Lung microvascular endothelial cell (primary cell): ENCODE data around the gene HERC2. TPM values are rescaled to one million over a fixed set of nuclear protein-coding genes. Genes with fewer than 3 reads are reported as not detected.
"Not testable (repeated sequence)": the region's sequence is repeated elsewhere in the genome, so short reads cannot be mapped to it uniquely, and the experiment has no call there.

Experiments used
- DNase-seq, 2 donors: peaks; one replicate each; pipeline versions ENCODE4 v3.0.0 to v3.0.0-alpha.2; 2010; ENCODE audit warnings: low read depth in 2 of 2
- total RNA-seq: library from RNA; depleted of rRNA; stranded (reverse); fragments of >200 nt; gene quantifications from 2 replicates; pipeline ENCODE4 v1.2.1, GENCODE V29; 2014

The HERC2 gene
- total RNA-seq, 1 donor from 2014 or later, result 48.6 TPM

DNA sequence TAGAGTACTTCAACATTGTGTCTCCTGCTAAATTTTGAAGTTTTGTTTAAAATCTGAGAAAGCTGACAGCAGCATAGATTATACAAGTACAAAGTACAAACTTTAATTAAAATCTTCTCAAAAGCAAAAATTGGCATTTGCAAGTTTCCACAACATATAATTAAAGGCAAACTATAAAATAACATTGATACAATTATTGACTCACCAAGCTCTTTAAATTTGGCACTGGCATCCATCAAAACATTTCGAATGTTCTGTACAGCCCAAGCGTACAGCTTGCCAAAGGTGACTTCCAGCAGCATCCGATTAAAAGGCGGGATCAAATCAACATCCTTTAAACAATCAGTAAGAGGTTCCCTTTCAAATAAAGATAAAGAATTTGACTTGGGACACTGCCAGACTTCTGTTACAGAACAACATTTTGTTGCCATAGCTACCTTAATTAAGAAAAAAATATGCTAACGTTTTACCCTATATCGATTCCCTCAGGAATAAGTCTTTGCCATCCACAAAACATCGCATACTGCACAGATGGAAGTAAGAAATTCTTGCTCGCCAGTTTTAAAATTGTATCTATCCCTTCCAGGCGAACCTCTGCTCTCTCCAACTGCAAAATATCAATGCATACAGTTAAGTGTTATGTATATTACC lies 92.9 kb downstream of the HERC2 start:
- DNase-seq, result peak; percentile 50 to 89

DNA sequence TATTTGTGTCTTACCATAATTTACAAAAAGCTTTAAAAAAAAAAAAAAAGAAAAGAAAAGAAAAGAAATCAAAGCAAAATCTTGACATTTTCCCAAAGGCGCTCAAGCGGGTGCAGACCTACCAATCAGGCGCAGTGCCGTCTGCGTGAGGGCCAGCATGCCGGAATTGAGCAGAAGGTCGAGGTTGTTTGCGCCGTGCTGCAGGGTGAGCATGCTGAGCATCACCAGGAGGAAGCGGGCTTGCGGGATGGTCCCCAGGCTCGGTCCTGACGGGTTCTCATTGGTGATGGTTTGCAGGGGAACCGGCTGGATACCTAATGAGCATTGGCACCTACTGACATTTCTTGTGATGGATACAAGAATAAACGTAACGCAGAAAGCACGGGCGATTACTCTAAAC lies 93.9 kb downstream of the HERC2 start:
- DNase-seq, result no peak

DNA sequence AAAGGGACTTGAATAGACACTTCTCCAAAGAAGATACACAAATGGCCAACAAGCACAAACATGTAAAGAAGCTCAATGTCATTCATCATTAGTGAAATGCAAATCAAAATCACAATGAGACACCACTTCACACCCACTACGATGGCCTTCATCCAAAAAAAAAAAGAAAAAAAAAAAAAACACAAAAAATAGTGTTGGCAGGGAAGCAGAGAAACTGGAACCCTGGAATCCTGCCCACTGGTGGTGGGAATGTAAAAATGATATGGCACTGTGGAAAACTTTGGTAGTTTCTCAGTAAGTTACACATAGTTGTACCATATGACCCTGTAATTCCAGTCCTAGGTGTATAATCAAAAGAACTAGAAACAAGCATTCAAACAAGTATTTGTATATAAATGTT lies 94.7 kb downstream of the HERC2 start:
- peak; percentile 28 to 90 for DNase-seq

DNA sequence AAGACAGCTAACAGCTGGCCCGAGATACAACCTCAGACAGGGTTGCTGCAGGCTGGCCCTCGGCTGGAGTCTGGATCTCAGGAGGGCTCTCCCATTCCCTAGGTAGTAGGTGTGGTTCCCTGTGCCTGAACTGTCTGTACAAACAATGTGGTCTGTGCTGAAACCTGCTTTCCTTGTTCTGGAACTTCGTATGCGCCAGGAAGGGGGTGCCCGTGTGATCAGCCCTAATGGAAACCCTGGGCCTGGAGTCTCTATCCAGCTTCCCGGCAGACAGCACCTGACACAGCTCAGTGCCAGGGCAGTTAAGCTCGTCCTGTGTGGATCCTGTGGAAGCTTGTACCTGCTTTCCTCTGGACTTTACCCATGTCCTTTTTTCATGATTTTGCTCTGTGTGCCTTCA lies 99.4 kb downstream of the HERC2 start:
- DNase-seq, result peak in 1 of 2 donors; percentile 78

DNA sequence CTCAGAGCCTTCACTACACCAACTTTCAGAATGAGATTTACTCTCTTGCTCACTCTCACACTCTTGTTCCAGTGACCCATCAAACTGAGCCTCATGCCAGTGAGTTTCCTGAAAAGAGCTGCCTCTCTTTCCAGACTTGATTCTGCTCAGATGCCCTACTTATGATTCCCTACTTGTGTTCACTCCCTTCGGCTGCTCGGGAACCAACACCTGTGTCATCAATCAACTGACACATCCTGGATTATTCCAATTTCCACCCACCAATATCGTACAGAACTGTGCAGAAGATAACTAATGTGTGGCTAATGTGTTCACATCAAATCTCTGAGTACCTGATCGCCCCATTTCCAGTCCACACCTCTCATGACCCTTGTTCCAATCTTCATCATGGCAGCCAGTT lies 100.3 kb downstream of the HERC2 start:
- DNase-seq, result not testable (repeated sequence)

DNA sequence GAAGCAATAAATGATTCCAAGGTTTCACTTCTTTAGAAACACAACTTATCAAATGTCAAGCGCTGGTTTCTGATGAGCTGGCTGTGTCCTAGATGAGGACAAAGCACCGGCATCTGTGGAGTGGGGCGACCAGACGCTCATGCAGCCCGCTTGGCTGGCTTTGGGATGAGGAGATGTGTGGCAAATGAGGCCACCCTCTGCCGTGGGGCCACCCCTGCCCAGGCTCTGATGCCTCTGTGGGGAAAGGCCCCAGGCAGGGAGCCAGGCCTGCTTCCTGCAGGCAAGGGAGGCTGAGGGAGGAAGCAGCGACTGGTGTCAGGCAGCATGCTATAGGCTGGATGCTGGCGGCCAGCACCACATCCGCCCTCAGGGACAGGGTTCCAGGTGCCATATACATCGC lies 102.9 kb downstream of the HERC2 start:
- DNase-seq, result no peak

DNA sequence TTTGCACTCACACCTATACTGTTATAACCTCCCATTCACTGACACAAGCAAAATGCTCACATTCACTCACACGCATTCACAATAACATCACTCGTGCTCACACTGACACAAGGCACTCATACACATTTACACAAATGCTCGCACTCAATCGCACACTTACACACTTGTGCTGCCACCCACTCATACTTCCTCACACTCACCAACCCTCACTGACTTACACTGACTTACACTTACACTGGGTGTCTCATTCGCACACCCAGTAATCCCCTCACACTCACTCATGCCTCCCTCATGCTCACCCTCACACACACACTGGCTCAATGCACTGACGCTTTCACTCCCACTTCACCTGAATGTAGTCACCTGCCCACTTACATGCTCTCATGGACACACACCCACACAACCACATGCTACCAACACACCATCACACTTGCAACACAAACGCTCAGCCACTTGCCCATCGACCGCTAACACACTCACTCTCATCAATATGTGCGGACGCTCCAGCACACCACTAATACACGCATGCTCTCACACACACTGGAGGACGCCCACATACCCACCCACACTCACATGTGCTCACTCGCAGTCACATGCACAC lies 104.9 kb downstream of the HERC2 start:
- not testable (repeated sequence) for DNase-seq

DNA sequence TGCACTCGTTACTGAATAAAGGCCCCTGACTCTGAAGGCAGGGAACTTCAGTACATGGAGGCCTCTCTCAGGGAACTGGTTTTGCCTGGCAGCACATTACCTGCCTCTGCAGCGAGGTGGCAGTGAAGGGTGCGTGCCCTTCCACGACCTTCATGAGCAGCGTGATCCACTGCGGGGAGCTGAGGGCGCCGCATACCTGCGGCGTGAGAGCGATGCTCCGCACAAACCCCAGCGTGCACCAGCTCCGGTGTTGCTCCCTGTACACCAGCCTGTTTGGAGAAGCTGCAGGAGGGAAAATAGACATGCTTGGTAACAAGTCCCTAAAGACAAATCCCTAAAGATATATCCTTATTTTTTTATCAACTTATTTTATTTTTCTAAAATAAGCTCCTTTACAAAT lies 106.5 kb downstream of the HERC2 start:
- not testable (repeated sequence) for DNase-seq

DNA sequence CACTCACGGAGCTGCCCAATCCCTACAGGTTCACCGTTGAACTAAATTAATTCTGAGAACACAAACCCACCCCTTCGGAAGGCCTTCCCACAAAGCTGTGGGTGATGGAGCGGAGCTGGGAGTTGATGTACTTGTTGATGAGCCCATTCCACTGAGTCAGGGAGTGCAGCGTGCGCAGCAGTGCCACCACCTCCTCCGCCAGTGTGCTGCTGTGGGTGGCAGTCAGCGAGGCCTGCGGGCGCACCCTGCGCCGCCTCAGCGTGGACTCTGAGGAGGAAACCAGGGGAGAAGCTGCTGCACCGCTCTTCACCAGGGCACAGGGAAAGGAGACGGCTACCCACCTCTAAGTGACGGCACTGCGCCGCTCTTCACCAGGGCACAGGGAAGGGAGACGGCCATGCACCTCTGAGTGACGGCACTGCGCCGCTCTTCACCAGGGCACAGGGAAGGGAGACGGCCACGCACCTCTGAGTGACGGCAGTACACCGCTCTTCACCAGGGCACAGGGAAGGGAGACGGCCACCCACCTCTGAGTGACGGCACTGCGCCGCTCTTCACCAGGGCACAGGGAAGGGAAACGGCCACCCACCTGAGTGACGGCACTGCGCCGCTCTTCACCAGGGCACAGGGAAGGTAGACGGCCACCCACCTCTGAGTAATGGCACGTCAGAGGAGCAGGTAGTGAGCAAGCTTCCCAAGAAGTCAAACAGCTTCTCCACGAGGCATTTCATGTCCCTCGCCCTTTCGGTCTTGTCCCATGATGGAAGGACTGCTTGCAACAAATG lies 107.8 kb downstream of the HERC2 start:
- DNase-seq, result not testable (repeated sequence)

DNA sequence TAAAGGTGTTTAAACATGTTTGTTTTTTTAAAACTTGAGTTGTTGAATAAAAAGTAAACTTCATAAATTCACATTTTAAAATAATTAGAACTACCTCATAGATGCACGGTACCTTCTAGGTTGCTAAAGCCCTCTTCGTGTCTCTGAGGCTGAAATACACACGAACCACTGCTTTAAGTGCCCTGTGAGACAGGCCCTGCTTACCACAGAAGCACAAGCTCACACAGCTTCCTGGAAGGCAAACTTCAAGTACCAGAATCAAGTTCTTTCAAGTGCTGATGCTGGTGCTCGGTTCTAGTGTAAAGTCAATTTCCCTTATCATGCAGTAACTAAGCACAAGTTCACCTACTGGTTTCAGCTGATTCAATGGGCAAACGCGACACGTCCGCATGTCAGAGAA lies 108.6 kb downstream of the HERC2 start:
- not testable (repeated sequence) for DNase-seq

DNA sequence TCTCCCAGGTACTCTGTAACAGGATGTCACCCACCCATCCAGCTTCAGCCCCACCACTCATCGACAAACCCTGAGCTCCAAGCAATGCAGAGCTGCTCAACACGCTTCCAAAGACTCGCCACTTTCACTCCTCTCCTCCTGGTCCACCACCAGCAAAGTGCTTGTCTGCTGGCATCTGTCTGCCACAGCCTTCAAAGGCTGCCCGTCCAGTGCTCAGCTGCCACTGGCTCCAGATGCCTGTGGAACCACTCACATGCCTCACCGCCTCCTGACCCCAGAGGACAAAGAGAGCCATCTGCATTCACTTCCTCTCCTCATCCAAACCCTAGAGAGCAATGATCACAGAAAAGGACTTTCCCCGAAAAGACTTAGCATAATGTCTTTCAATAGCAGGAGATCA lies 113.4 kb downstream of the HERC2 start:
- DNase-seq, result no peak

DNA sequence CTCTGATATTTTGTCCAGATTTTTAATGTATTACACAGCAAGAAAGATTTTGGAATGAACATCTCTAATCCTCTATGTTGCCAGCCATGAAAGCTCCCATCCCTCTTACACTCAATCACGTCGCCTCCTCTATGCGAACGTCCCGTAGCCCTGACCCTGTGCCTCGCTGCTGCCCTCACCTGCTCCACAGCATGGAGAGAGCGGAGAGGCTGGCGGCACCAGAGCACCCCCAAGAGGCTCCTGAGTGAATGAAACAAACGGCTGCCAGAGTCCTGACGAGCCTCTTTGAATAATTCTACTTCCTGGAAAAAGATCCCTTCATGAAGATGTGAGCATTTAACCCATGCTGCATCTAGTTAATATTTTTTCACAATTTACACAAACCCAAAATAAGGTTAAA lies 116.3 kb downstream of the HERC2 start:
- DNase-seq, result not testable (repeated sequence)

DNA sequence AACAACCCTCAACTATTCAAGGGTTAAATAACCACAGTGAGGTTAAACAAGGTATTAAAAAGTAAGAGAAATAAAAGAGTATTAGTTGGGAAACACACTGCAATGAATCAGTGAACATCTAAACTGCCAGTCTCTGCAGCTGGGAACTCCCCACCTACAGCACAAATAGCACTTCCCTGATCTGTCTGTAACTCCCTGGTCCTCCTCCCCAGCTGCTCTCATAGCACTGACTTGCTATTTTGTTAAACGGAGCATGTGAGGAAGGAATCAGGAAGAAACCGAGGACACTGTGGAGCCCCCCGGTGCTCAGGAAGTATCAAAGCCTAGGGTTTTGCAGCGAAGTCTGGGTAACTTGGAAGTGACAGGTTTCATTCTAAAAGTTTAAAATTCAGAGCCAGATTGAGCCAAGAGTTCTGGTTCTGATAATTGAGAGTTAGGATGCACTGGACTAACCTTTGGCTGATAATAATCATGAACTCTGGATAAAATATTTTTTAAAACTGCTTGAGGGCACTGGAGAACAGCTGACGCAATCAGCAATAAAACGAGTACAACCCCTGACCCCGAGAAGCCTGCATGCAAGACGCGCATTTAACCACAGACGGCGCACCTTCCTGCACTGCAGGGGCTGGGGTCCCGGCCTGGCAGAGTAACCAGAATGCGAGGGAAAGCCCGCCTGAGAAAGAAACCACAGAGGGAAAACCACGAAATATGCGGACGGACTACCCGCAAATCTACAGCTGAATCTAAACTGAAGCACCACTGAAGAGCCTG lies 118.7 kb downstream of the HERC2 start:
- not testable (repeated sequence) for DNase-seq

DNA sequence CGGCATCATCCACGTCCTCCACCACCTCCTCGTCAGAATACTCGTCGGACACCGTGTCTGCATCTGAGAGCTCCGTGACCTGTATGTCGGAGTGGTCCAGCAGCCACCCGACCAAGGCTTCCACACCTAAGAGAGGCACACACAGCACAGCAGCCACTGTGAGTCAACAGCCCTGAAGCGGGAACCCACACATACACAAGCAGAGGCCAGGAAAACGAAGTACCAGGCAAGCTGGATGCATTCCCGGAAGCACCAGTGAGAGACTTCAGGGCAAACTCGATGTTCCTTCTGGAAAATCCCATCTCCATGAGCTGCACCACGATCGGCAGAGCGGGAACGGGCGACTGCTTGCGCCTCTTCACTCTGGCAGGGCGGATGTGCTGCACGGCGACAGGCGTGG lies 119.9 kb downstream of the HERC2 start:
- not testable (repeated sequence) for DNase-seq

DNA sequence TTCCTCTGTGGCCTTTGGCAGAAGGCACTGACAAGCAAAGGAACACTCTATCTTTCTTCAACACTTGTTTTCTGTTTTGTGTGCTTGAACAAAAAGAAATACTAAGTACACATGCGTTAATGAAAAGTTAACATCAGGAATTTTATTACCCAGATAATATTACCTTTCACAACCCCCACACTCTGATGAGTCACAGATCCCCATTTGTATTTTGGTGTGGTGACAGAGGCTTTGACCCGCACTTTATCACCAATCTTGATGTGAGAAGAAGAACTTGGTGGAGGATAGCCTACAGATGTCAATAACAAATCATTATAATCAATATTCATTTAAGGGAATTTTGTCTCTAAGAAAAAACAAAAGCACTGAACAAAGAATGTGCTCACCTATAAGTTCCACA lies 123.8 kb downstream of the HERC2 start:
- DNase-seq, result not testable (repeated sequence)

DNA sequence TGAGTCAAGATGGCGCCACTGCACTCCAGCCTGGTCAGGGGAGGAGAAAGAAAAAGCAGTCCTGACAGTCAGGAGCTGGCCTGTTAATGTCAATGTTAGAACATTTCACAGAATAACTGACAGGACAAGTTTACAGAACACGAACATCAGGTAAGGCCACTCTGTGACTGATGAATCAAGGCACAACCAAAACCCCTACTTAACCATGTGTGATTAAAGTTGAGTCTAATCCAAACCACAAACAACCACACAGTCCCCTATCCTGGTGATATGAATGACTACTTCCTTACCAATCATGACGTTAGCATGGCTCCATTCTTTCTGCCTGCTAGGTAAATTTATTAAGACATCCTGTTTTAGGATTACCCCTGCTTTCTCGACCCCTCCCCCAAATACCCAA lies 124.3 kb downstream of the HERC2 start:
- DNase-seq, result not testable (repeated sequence)

DNA sequence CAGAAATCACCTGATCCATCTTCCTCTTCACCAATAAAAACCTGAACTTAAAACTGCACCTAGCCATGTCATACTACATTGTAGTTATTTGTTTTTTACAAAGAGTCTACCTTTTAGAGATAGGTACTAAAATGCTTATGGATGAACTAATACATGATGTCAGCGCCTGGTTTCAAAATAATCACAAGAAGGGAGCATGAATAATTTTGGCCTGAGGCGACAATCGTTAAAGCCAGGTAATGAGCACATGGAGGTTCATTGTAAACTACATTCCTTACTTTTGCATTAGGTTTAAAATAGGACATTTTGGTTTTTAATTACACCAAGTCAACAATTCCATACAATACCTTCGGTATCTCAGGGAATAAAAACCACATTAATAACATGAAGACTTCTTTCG lies 125.4 kb downstream of the HERC2 start:
- DNase-seq, result not testable (repeated sequence)

DNA sequence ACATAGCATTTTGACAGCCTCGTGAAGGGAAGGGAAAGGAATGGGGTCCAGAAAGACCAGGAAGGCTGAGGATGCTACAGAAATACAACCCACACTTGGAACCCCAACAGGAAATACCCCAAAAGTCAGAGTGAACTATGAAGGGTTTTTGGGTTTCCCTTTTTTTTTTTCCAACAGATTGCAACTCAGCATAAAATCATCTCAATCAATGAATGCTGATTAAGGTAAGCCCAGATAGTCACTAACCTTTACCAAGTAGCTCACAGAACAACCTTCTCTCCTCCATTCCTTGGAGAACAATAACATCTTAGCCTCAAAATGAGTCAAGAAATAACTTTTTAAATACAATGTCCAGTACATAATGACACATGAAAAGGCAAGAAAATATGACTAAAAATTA lies 129.2 kb downstream of the HERC2 start:
- DNase-seq, result no peak

DNA sequence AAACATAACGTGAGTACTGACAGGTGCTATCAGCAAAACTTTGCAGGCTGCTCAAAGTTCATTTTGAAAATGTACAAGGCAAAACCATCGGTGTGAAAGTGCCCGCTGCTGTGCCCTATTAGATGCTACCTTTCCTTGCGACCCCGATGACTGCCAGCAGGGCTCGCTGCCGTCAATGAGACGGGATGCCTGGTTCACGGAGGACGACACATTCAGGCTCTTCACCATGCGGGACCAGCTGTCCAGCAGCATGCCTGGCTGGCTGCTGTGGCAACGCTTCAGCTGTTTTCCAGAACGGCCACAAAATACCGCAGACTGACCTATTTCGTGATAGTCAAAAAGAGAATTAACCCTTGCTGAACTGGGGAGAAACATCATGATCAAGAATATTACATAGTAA lies 130.1 kb downstream of the HERC2 start:
- peak in 1 of 2 donors; percentile 79 for DNase-seq

DNA sequence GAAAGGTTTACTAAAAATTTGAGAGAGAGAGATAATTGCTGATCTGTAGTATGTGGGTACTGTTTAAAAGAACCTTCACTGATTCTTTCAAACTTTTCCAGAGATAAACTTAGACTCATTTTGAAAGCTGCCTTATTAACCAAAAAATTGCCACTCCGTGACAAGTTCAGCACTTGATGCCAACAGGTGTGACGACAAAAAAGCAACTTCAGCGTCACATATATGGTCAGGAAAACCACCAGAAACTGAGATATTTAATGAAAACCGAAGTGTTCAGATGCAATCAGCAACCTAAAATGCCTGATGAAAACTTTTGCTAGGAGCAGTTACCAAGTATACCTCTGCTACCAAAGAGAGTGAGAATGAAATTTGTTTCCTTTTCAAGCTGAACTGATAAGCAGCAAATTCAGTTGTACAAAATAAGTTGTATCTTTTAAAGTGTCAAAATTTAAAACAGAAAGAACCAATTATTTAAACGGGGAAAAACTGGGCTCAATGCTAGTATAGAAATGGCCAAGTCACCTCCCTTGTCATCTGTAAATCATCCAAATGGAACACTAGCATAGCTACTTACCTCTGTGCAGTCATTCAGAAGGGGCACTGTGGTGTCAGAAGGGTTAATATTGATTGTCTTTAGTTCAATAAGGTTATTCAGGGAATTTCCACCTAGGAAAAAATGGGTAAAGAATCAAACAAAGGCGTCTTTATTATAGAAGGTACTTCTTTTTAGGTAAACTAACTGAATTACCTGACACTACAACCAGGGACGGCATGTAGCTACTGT lies 131.4 kb downstream of the HERC2 start:
- no peak for DNase-seq
